Aorta (tissue), 5 donors: ENCODE results near the gene BARHL1. TPM values are rescaled to one million over a fixed set of nuclear protein-coding genes. Genes with fewer than 3 reads are reported as not detected.

Source experiments
- ATAC-seq: fragments of 200-7000 bp; cut with Tn5 transposase; one replicate; pipeline ENCODE4 v1.9.1; 2022; ENCODE audit warnings: moderate library complexity; ENCODE audit not compliant: low FRiP score
- DNase-seq, 2 donors: peaks; one replicate each; pipeline ENCODE4 v3.0.0-alpha.2; 2020
- H3K27ac ChIP-seq, 2 donors: one replicate each; pipeline ENCODE4 v1.5.1; 2013; ENCODE audit warnings: low read length in 2 of 2, mild to moderate bottlenecking in 2 of 2, moderate library complexity in 2 of 2, control low read depth in 1 of 2, inconsistent platforms in 1 of 2, low read depth in 1 of 2
- H3K27me3 ChIP-seq, 2 donors: one replicate each; pipeline ENCODE4 v1.6.1; 2013; ENCODE audit warnings: control low read depth in 1 of 2, low read length in 1 of 2, mild to moderate bottlenecking in 1 of 2, moderate library complexity in 1 of 2; ENCODE audit not compliant: insufficient read depth in 2 of 2, control insufficient read depth in 1 of 2
- H3K36me3 ChIP-seq, 2 donors: one replicate each; pipeline ENCODE4 v1.6.1; 2013; ENCODE audit warnings: control low read depth in 1 of 2, low read length in 1 of 2, mild to moderate bottlenecking in 1 of 2; ENCODE audit not compliant: insufficient read depth in 2 of 2, control insufficient read depth in 1 of 2
- H3K4me1 ChIP-seq, 2 donors: one replicate each; pipeline ENCODE4 v1.6.1; 2013; ENCODE audit warnings: low read length in 2 of 2, control low read depth in 1 of 2, mild to moderate bottlenecking in 1 of 2, moderate library complexity in 1 of 2; ENCODE audit not compliant: insufficient read depth in 2 of 2, control insufficient read depth in 1 of 2
- H3K4me3 ChIP-seq, 2 donors: one replicate each; pipeline ENCODE4 v1.5.1; 2013; ENCODE audit warnings: low read length in 2 of 2, control low read depth in 1 of 2, mild to moderate bottlenecking in 1 of 2
- H3K9me3 ChIP-seq: one replicate; pipeline ENCODE4 v1.6.1; 2013; ENCODE audit warnings: mild to moderate bottlenecking, low read length; ENCODE audit not compliant: control insufficient read depth
- WGBS, 2 donors: extraction: QIAGEN DNeasy Blood & Tissue Kit; methylation state at CpG; one replicate each; pipeline ENCODE4 v1.1.7; 2013; 5-methylcytosine and 5-hydroxymethylcytosine counted together
- intact Hi-C, 2 donors: fragments of 100-400 bp; cut with DNase I; formaldehyde crosslinking; loops; one replicate each; pipeline versions ENCODE4 v1.14.2 to v1.15.0; 2022
- polyA plus RNA-seq, 2 donors: library from polyadenylated mRNA; stranded (reverse); fragments of 200-250 nt; gene quantifications; one replicate each; pipeline ENCODE4 v1.2.3, GENCODE V29; 2013
- total RNA-seq, 2 donors: library from RNA; stranded (reverse); fragmentation: NEBNext Ultra II Directional; extraction: Animal tissue kit (Norgen Biotek cat#: 25700); gene quantifications; one replicate each; pipeline ENCODE4 v1.2.1, GENCODE V29; 2021
- donor health status: healthy with polysubstance abuse.
- donor health status: Bipolar disorder and iron deficiency.
- donor health status: DM: no; HTN: no; CAD: no.
- donor health status: DM: no; HTN: no; CAD: no.
- donor health status: DM: yes; HTN: yes; CAD: no.

Gene BARHL1
- total and polyA plus RNA-seq, 4 donors, result not detected

DNA sequence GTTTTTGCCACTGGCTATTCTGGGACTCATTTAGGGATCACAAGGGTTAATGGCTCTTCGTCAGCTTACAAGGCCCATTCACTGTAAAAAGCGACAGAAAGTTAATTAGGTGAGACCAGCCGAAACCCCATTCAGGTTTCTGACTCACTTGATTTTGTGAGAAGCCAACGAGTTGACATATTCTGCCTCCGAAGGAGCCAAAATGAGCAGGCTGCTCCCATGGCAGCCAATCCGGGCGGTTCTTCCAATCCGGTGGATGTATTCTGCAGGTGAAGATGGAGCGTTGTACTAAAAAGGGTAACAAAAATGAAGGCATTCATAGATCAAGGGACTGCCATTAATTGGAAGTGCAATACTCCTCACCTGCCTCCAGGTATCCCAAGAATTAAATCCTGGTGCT is 47.7 kb downstream of the BARHL1 start:
- ATAC-seq (no peak), DNase-seq (no peak)
- H3K27ac ChIP-seq, result no peak overlapping the region
- no peak overlapping the region for H3K4me3 ChIP-seq
- peaks cover 2 to 12% of the 10 kb centered on the region in 2 donors for H3K36me3 ChIP-seq
- WGBS, 2 donors, result 82 to 87% methylated on average over 9 of the region's 9 CpGs
- no peaks in the 10 kb centered on the region for H3K9me3 ChIP-seq
- intact Hi-C loops, result no loop called here
- H3K4me1 ChIP-seq, result no peaks in the 10 kb centered on the region
- no peaks in the 10 kb centered on the region for H3K27me3 ChIP-seq

DNA sequence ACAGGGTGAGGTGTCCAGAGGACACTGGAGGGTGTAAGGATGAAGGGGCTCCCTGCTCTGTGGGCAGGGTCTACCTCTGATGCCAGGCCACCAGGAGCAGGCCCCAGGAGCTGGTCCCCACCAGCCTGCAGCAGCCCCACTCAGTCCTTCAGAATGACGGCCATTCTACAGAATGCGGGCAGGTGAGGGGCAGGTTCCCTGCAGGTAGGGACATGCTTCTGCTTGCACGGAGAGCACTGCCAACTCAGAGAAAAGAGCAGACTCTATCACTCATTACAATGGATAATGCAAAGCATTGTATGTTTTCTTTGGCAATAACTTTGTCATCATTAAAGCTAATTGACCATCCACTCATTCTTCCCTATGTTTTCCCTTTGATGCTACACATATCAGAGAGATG is 48.4 kb downstream of the BARHL1 start:
- ATAC-seq (no peak), DNase-seq (no peak)
- no peaks in the 10 kb centered on the region for H3K9me3 ChIP-seq
- H3K27ac ChIP-seq, result no peak overlapping the region
- intact Hi-C loops, result no loop called here
- peaks cover 2 to 12% of the 10 kb centered on the region in 2 donors for H3K36me3 ChIP-seq
- H3K4me1 ChIP-seq, result no peaks in the 10 kb centered on the region
- H3K4me3 ChIP-seq, result no peak overlapping the region
- no peaks in the 10 kb centered on the region for H3K27me3 ChIP-seq
- 89 to 93% methylated on average over 3 of the region's 3 CpGs for WGBS, 2 donors

DNA sequence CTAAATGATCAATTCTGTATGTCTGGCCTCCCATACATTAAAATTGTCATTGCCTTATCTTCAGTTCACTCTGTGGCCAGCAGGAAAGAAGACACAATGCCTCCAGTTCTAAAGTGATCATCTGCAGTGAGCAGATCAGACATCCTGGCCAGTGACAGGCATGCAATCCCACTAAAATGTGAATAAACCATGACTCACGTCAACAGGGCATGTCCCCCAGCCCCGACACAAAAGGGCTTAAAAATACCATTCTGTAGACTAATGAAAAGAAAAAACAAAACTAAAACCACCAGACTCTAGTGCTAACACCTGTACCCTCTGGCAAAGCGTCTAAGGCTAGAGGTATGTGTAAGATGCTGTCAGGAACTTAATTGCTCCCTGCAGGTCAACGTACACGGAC is 48.9 kb downstream of the BARHL1 start:
- DNase-seq (no peak), ATAC-seq (no peak)
- Histone ChIP-seq H3K9me3 (no peaks in the 10 kb centered on the region), H3K4me1 (no peaks in the 10 kb centered on the region), H3K36me3 (peaks cover 2 to 12% of the 10 kb centered on the region in 2 donors), H3K27ac (no peak overlapping the region), H3K4me3 (no peak overlapping the region), H3K27me3 (no peaks in the 10 kb centered on the region)
- intact Hi-C loops, result no loop called here
- 86 to 90% methylated on average over 5 of the region's 5 CpGs for WGBS, 2 donors

DNA sequence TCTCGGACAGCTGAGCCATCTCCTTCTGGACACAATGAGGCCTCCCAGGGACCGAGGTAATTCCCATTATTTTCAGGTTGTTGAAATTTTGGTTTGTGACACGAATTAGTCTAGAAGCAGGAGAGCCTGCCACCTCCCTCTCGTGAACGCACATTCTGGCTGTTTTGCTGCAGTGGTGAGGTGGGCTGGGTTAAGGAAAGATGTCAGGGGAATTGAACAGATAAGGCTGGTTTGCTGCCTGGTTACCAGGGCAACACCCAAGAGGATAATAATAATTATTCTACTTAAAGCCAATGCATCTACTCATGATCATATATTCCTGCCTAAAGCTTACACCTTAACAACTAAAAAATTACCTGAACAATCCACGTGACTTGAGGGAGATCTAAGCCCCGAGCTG is 49.3 kb downstream of the BARHL1 start:
- DNase-seq (no peak), ATAC-seq (no peak)
- no peaks in the 10 kb centered on the region for H3K4me1 ChIP-seq
- peaks cover 2 to 12% of the 10 kb centered on the region in 2 donors for H3K36me3 ChIP-seq
- no peaks in the 10 kb centered on the region for H3K9me3 ChIP-seq
- H3K4me3 ChIP-seq, result no peak overlapping the region
- 76 to 79% methylated on average over 7 of the region's 7 CpGs for WGBS, 2 donors
- no peaks in the 10 kb centered on the region for H3K27me3 ChIP-seq
- H3K27ac ChIP-seq, result no peak overlapping the region
- intact Hi-C loops, result no loop called here

DNA sequence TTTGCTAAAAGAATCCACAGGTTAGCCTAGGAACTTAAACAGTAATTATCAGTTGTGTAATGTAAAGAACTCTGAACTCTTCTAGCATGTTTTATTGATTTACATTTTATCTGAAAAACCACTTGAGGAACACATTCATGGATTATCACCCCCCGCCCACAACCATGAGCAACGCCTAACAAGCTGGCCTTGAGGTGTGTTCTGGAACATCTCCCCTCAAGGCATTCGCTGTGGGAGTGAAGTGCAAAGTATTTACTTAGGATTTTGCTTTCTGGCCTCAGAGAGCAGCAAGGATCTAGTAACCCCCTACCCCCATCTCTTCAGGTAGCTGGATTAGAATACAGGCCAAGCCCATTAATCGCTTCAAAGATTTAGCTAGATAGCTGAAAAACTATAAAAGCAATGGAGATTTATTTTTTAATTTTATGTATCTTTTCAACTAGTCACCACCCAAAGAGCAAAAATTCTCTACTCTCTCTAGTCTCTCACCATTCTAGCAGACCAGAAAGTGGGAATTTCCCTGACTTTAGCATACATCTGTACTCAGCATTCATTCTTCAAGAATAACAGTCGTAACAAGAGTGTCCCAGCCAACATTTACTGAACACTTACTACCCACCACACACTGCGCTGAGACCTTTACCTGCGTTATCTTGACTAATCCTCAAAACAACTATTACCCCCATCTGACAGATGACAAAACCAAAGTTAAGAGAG is 50.2 kb downstream of the BARHL1 start:
- 90 to 94% methylated on average over 7 of the region's 7 CpGs for WGBS, 2 donors
- H3K36me3 ChIP-seq, result peaks cover 2 to 12% of the 10 kb centered on the region in 2 donors
- H3K27ac ChIP-seq, result no peak overlapping the region
- no peaks in the 10 kb centered on the region for H3K9me3 ChIP-seq
- DNase-seq (no peak), ATAC-seq (no peak)
- no peaks in the 10 kb centered on the region for H3K4me1 ChIP-seq
- intact Hi-C loops, result no loop called here
- H3K27me3 ChIP-seq, result no peaks in the 10 kb centered on the region
- no peak overlapping the region for H3K4me3 ChIP-seq

DNA sequence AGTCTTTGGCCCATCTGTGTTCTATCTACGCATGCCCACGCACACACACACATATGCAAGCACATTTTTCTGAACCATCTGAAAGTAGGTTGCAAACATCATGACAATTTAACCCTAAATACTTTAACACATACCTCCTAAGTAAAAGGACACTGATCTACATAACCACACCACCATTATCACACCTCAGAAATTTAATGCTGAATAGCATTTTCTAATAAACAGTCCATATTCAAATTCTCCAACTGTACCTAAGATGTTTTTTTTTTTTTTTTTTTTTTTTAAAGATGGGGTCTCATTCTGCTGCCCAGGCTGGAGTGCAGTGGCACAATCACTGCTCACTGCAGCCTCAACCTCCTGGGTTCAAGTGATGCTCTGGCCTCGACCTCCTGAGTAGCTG is 51.9 kb downstream of the BARHL1 start:
- DNase-seq (no peak), ATAC-seq (no peak)
- intact Hi-C loops, result no loop called here
- no peak overlapping the region for H3K27ac ChIP-seq
- H3K9me3 ChIP-seq, result no peaks in the 10 kb centered on the region
- no peaks in the 10 kb centered on the region for H3K27me3 ChIP-seq
- H3K4me3 ChIP-seq, result no peak overlapping the region
- 95 to 96% methylated on average over 3 of the region's 3 CpGs for WGBS, 2 donors
- H3K36me3 ChIP-seq, result peaks cover 2 to 7% of the 10 kb centered on the region in 2 donors
- no peaks in the 10 kb centered on the region for H3K4me1 ChIP-seq

DNA sequence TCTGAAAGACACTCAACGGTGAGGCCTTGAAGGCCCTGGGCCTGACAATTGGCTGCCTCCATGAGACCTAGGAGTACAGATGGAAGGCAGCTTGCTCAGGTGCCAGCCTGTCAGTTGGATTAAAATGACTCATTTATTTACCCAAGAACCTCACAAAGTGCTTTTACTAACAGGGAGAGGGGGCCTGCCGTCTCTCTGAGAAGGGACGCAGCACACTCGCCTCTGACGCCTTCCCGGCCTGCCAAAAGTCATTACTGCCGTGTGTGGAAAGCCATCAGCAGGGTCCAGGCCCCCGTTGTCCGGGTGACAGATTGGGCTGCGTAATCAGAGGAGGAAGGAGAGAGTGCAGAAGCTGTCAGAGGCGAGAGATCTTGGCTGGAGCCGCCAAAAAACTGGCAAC is 54.9 kb downstream of the BARHL1 start:
- Histone ChIP-seq H3K27me3 (no peaks in the 10 kb centered on the region), H3K36me3 (peaks cover 3 to 5% of the 10 kb centered on the region in 2 donors), H3K4me1 (no peaks in the 10 kb centered on the region), H3K4me3 (no peak overlapping the region), H3K27ac (no peak overlapping the region), H3K9me3 (no peaks in the 10 kb centered on the region)
- DNase-seq, result no peak
- intact Hi-C loops, result no loop called here
- WGBS, 2 donors, result 75 to 80% methylated on average over 12 of the region's 12 CpGs
- no peak for ATAC-seq

DNA sequence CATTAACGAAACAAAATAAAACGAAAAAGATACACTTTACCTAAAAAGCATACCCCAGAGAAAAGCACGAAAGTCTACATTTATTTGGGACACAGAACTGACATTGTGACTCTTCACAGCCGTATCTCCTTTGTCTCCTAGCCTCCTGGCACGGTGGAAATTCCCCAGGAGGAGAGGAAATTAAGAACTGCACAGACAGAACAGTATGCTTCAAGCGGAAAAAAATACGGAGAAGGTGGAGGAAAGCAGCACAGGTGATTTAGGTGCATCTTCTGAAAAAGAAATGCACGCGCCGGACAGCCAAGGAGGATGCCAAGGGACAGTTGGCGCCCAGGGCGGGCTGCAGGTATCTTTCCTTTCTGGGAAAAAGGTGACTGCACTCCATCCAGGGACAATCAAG is 55.4 kb downstream of the BARHL1 start:
- intact Hi-C loops, result no loop called here
- 95% methylated on average over 12 of the region's 12 CpGs for WGBS, 2 donors
- DNase-seq (no peak), ATAC-seq (no peak)
- peaks cover 3 to 5% of the 10 kb centered on the region in 2 donors for H3K36me3 ChIP-seq
- H3K4me3 ChIP-seq, result no peak overlapping the region
- H3K4me1 ChIP-seq, result no peaks in the 10 kb centered on the region
- H3K27ac ChIP-seq, result no peak overlapping the region
- H3K9me3 ChIP-seq, result no peaks in the 10 kb centered on the region
- H3K27me3 ChIP-seq, result no peaks in the 10 kb centered on the region

DNA sequence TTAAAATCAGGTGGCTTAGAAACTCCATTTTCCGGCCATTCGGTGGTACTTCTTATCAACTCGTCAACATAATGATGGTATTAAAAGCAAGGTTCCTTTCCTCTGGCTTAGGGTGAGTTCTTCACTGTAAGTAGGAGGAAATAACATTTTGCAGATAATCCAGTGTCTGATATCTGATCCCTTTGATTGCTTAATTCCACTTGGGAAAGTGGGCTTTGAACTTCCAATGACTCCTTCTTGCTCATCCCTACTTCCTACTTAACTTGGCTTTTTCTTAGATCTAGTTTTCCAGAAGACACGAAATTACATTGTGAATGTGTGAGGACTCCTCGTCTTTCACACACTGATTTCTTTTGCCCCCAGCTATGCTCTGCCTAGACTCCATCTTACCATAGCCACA is 55.8 kb downstream of the BARHL1 start:
- Histone ChIP-seq H3K36me3 (peaks cover 3 to 5% of the 10 kb centered on the region in 2 donors), H3K27me3 (no peaks in the 10 kb centered on the region), H3K9me3 (no peaks in the 10 kb centered on the region), H3K4me3 (no peak overlapping the region), H3K27ac (no peak overlapping the region), H3K4me1 (no peaks in the 10 kb centered on the region)
- WGBS, 2 donors, result 89 to 91% methylated on average over 5 of the region's 5 CpGs
- no peak for ATAC-seq
- intact Hi-C loops, result no loop called here
- DNase-seq, result no peak
